Measurements from ENCODE around the gene EIF3J. TPM values are rescaled to one million over a fixed set of nuclear protein-coding genes. Genes with fewer than 3 reads are reported as not detected.

The EIF3J gene
- total RNA-seq, 1 donor from 2014 or later = 47.9 TPM

- no peak for DNase-seq (ENCODE audit: extremely low spot score in 2 of 2)
- no peak for TF ChIP-seq CTCF (IDR thresholded peaks at IDR 0.05)
- no peak for TF ChIP-seq POLR2AphosphoS5 (IDR thresholded peaks at IDR 0.05; ENCODE audit: insufficient read depth in 1 of 2, low read depth in 1 of 2)
- TF ChIP-seq POLR2A (IDR thresholded peaks at IDR 0.05) = no peak
- Histone ChIP-seq H3K27me3 (no peaks in the 10 kb centered on the region), H3K4me1 (no peaks in the 10 kb centered on the region), H3K9me3 (no peaks in the 10 kb centered on the region), H3K4me3 (no peak overlapping the region), H3K36me3 (peaks cover 0 to 71% of the 10 kb centered on the region in 2 donors), H3K27ac (no peak overlapping the region)
- intact Hi-C loops (cut with DNase I) = no loop called here
Observed at GRCh38 chr15:44566155-44566540, 29.2 kb downstream of the EIF3J start.

GRCh38 chr15:44568338-44568737 lies 31.4 kb downstream of the EIF3J start:
- TF ChIP-seq POLR2A (IDR thresholded peaks at IDR 0.05) = no peak
- no peak for TF ChIP-seq CTCF (IDR thresholded peaks at IDR 0.05)
- TF ChIP-seq POLR2AphosphoS5 (IDR thresholded peaks at IDR 0.05; ENCODE audit: insufficient read depth in 1 of 2, low read depth in 1 of 2) = no peak
- Histone ChIP-seq H3K27ac (no peak overlapping the region), H3K36me3 (peaks cover 5 to 54% of the 10 kb centered on the region in 2 donors), H3K4me3 (no peak overlapping the region), H3K9me3 (no peaks in the 10 kb centered on the region), H3K4me1 (no peaks in the 10 kb centered on the region), H3K27me3 (no peaks in the 10 kb centered on the region)
- intact Hi-C loops (cut with DNase I) = no loop called here
- no peak for DNase-seq (ENCODE audit: extremely low spot score in 2 of 2)

GRCh38 chr15:44569316-44569715 lies 32.4 kb downstream of the EIF3J start:
- Histone ChIP-seq H3K36me3 (peaks cover 5 to 49% of the 10 kb centered on the region in 2 donors), H3K4me1 (no peaks in the 10 kb centered on the region), H3K9me3 (no peaks in the 10 kb centered on the region), H3K27ac (no peak overlapping the region), H3K4me3 (no peak overlapping the region), H3K27me3 (no peaks in the 10 kb centered on the region)
- TF ChIP-seq POLR2A (IDR thresholded peaks at IDR 0.05) (no peak), CTCF (IDR thresholded peaks at IDR 0.05) (no peak), POLR2AphosphoS5 (IDR thresholded peaks at IDR 0.05; ENCODE audit: insufficient read depth in 1 of 2, low read depth in 1 of 2) (no peak)
- intact Hi-C loops (cut with DNase I) = no loop called here
- DNase-seq (ENCODE audit: extremely low spot score in 2 of 2) = no peak

- TF ChIP-seq POLR2A (IDR thresholded peaks at IDR 0.05) (no peak), POLR2AphosphoS5 (IDR thresholded peaks at IDR 0.05; ENCODE audit: insufficient read depth in 1 of 2, low read depth in 1 of 2) (no peak), CTCF (IDR thresholded peaks at IDR 0.05) (no peak)
- Histone ChIP-seq H3K4me3 (no peak overlapping the region), H3K27ac (no peak overlapping the region), H3K27me3 (no peaks in the 10 kb centered on the region), H3K36me3 (peaks cover 5 to 43% of the 10 kb centered on the region in 2 donors), H3K9me3 (no peaks in the 10 kb centered on the region), H3K4me1 (no peaks in the 10 kb centered on the region)
- no peak for DNase-seq (ENCODE audit: extremely low spot score in 2 of 2)
- intact Hi-C loops (cut with DNase I) = loop anchor here (10.0 kb wide), 1 partner anchor 164 kb away; the partner anchor contains the start of gene TRIM69
Observed at GRCh38 chr15:44570361-44570760, 33.4 kb downstream of the EIF3J start.

DNA sequence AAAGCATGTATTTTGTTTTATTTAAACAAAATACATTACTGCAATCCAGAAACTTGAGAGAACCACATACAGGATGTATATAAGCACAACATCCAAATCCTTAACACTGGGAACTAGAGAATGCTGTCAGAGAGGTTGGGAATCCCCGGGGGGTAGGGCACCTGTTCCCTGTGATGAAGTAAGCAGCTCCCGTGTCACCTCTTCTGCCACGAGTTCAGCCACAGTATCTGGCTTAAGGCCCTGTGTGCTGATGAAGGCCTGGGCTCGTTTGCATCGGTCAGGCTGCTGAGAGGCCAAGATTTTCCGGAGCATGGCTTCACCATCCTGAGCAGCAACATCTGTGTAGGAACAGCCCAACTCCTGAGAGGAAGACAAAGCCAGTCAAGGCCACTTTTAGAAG lies 36.4 kb downstream of the EIF3J start:
- Histone ChIP-seq H3K4me1 (no peaks in the 10 kb centered on the region), H3K4me3 (no peak overlapping the region), H3K9me3 (no peaks in the 10 kb centered on the region), H3K36me3 (peaks cover 5 to 14% of the 10 kb centered on the region in 2 donors), H3K27me3 (no peaks in the 10 kb centered on the region), H3K27ac (no peak overlapping the region)
- no peak for TF ChIP-seq POLR2A (IDR thresholded peaks at IDR 0.05)
- no peak for TF ChIP-seq CTCF (IDR thresholded peaks at IDR 0.05)
- no peak for TF ChIP-seq POLR2AphosphoS5 (IDR thresholded peaks at IDR 0.05; ENCODE audit: insufficient read depth in 1 of 2, low read depth in 1 of 2)
- DNase-seq (ENCODE audit: extremely low spot score in 2 of 2) = no peak
- intact Hi-C loops (cut with DNase I) = loop anchor here (10.0 kb wide), 1 partner anchor 161 kb away; the partner anchor contains the start of gene TRIM69
